Activated T-cell treated with anti-CD3 and anti-CD28 coated beads for 48 hours (primary cell): ENCODE data around the gene RUNX2.
"Not testable (repeated sequence)": the region's sequence is repeated elsewhere in the genome, so short reads cannot be mapped to it uniquely, and the experiment has no call there.

ENCODE experiments used
- DNase-seq: peaks from one replicate; pipeline ENCODE4 v3.0.0-alpha.2; 2020; ENCODE audit warnings: low read depth

RUNX2 gene

GRCh38 chr6:45327956-45328522 lies at the start of gene RUNX2:
Gene RUNX2, plus strand, starts transcription at chr6:45328330. Its CDS starts 397 bp downstream, at chr6:45328727.
- DNase-seq, result no peak

GRCh38 chr6:45278367-45278766 lies 49.8 kb upstream of the RUNX2 start:
- DNase-seq, result no peak

DNA sequence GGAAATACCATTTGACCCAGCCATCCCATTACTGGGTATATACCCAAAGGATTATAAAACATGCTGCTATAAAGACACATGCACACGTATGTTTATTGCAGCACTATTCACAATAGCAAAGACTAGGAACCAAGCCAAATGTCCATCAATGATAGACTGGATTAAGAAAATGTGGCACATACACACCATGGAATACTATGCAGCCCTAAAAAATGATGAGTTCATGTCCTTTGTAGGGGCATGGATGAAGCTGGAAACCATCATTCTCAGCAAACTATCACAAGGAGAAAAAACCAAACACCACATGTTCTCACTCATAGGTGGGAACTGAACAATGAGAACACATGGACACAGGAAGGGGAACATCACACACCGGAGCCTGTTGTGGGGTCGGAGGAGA lies 41.4 kb upstream of the RUNX2 start:
- not testable (repeated sequence) for DNase-seq

DNA sequence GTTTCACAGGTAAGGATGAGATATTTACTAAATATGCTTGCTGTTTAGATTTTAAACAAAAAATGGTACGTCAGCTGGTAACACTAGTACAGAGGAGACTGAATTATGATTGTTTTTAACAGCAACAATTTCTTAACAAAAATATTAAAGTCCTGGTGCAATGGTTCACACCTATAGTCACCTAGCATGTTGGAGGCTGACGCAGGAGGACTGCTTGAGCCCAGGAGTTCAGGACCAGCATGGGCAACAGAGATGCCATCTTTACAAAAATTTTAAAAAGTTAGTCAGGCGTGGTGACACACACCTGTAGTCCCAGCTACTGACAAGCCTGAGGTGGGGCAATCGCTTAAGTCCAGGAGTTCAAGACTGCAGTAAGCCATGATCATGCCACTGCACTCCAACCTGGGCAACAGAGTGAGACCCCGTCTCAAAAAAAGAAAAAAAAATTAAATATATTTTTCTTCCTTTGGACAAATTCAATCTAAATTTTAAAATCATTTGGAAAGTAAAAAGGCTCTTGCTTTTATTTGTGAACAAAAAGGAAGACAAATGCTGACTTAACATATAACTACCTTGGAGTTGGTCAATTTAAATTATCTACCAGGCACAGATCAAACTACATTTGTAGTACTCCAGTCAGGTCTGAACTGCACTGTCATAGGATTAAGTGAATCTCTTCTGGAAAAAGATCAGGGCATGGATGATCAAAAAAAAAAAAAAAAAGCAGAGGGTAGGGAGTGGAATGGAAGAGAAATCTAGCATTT lies 38.2 kb upstream of the RUNX2 start:
- no peak for DNase-seq

DNA sequence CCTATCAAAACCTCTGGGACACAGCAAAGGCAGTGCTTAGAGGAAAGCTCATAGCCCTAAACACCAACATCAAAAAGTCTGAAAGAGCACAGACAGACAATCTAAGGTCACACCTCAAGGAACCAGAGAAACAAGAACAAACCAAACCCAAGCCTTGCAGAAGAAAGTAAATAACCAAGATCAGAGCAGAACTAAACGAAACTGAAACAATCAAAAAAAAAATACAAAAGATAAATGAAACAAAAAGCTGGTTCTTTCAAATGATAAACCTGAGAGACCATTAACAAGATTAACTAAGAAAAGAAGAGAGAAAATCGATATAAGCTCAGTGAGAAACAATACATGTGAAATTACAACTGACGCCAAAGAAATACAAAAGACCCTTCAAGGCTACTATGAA lies 34.8 kb upstream of the RUNX2 start:
- DNase-seq, result no peak

DNA sequence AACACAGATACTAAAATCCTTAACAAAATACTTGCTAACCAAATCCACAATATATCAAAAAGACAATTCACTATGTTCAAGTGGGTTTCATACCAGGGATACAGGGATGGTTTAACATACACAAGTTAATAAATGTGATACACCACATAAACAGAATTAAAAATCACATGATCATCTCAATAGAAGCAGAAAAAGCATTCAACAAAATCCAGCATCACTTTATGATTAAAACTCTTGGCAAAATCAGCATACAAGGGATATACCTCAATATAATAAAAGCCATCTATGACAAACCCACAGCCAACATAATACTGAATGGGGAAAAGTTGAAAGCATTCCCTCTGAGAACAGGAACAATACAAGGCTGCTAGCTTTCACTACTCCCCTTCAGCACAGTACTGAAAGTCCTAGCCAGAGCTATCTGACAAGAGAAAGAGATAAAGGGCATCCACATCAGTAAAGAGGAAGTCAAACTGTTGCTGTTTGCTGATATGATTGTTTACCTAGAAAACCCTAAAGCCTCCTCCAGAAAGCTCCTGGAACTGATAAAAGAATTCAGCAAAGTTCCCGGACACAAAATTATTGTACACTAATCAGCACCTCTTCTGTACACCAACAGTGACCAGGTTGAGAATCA lies 33.9 kb upstream of the RUNX2 start:
- DNase-seq, result not testable (repeated sequence)

GRCh38 chr6:45297320-45297719 lies 30.8 kb upstream of the RUNX2 start:
- no peak for DNase-seq

DNA sequence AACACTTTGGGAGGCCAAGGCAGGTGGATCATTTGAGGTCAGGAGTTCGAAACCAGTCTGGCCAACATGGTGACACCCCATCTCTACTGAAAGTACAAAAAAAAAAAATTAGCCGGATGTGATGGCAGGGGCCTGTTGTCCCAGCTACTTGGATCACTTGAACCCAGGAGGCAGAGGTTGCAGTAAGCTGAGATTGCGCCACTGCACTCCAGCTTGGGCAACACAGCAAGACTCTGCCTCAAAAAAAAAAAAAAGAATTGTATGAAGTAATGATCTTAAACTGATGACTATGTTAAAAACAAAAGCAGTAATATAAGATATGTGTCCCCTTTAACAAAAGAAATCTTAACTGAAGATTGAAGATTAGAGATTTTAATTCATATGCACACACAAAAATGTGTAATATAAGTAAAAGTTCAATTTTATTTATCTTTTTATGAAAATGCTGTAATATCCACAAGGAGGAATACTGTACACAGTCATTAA lies 29.0 kb upstream of the RUNX2 start:
- no peak for DNase-seq

GRCh38 chr6:45300736-45301135 lies 27.4 kb upstream of the RUNX2 start:
- no peak for DNase-seq

DNA sequence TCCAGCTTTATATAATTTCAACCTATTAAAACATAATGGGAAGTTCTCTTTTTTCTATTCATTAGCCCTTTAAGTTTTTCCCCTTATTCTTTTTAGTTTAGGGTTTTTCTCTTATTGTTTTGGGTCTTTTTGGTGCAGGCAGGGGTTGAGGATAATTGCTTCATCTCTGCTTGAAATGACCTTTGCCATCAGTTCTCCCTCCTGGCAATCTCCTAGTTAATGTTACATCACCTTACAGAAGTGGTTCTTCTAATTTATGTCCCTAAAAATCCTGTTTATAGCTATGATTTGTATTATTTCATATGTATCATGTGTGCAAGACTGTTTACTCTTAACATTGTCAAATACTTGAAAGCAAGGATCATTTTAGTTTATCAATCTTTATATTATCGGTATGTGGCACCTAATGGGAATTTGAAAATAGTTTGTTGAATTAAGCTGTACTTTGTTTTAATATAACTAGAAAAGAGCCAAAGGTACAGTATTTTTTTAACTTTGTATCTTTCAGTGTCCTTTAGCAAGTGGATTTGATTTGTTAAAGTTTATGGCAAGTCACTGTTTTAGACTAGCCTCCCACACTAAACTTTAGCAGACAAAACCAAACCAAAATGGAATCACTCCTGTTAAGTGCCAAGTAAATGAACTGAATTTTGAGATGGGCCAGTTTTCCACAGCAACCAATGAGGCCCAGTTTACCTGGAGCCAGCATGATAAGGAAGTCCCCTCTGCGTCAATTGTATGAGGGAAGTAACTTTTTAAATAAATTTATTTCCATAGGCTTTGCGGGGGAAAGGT lies 26.6 kb upstream of the RUNX2 start:
- DNase-seq, result no peak

DNA sequence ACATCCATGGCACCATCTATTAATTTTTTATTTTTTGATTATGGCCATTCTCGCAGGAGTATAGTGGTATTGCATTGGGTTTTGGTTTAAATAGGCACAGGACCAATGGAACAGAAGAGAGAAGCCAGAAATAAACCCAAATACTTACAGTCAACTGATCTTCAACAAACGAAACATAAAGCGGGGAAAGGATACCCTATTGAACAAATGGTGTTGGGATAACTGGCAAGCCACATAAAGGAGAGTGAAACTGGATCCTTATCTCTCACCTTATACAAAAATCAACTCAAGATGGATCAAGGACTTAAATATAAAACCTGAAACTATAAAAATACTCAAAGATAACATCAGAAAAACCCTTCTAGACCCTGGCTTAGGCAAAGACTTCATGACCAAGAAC lies 25.3 kb upstream of the RUNX2 start:
- DNase-seq, result no peak

DNA sequence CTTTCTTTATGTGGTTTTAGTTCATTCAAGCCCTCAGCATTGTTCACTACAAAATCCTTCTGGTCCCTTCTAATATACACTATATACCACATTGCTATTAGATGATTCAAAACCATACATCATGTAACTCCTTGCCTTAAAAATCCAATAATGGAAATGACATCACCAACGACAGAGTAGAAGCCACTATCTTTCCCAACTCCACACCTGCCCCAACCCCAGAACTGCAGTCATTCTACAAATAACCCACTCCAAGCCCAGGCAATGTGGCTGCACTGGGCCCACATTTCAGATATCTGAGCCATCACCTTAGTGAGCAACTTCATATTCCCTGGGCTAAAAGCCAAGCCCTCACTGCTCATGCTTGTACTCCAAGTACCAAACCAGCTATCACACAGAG lies 22.6 kb upstream of the RUNX2 start:
- DNase-seq, result no peak

DNA sequence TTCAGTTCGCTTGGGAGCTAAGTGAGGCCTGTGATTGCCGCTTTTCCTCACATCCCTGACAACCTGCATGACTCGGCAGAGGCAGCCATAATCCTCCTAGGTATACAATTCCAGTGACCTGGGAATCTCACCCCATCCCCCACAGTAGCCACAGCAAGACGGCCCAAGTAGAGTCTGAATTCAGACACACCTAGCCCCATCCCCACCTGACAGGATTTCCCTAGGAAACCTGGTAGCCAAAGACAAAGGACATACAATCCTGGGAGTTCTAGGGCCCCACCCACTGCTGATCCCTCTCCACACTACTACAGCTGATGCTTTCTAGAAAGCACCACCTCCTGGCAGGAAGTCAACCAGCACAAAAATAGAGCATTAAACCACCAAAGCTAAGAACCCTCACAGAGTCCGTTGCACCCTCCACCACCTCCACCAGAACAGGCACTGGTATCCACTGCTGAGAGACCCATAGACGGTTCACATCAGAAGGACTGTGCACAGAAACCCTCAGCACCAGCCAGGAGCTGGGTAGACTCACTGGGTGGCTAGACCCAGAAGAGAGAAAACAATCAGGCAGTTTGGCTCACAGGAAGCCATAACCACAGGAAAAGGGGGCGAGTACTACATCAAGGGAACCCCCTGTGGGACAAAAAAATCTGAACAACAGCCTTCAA lies 17.9 kb upstream of the RUNX2 start:
- DNase-seq, result no peak

- DNase-seq, result no peak
Observed at GRCh38 chr6:45314146-45314545, 14.0 kb upstream of the RUNX2 start.

- no peak for DNase-seq
Observed at GRCh38 chr6:45320349-45320748, 7.8 kb upstream of the RUNX2 start.

GRCh38 chr6:45323656-45324224 lies 4.4 kb upstream of the RUNX2 start:
- DNase-seq, result no peak

GRCh38 chr6:45326698-45327417 lies 1.3 kb upstream of the RUNX2 start:
- no peak for DNase-seq

GRCh38 chr6:45328523-45328922 lies 393 bp downstream of the RUNX2 start:
- no peak for DNase-seq

DNA sequence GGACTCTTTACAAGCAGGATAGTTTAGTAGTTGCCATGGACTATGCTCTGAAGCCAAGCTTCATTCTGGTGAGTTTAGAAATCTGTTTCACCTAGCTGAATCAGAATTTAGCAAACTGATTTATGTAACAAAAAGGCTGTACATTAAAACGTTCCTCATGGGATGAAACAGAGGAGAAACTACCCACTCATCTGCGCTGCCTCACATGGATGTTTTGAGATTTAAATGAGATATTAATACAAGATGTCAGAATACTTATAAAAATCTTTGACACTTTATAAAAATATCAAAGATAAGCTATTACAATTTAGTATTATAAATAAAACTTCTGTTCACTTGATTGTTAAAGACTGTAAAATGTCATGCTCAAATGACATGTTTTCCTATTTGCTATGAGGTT lies 16.8 kb downstream of the RUNX2 start:
- no peak for DNase-seq

GRCh38 chr6:45350186-45350710 lies 22.1 kb downstream of the RUNX2 start:
- no peak for DNase-seq

DNA sequence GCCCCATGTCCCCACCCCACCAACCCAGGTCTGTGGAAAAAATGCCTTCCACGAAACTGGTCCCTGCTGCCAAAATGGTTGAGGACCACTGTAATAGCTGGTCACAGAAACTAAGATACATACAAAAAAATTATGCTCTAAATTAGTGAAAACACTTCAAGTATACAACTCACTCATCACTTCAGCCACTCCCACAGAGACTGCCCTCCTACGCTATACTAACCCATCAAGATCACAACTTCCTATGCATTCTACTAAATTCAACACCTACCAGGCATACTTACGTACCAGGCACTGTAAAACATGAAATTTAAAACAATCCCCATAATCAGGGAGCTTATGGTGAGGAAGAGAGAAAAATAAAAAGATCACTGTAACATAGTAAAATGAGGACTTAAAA lies 22.9 kb downstream of the RUNX2 start:
- no peak for DNase-seq
